Naive B cell (primary cell): ENCODE results near the gene MEGF8. TPM values are rescaled to one million over a fixed set of nuclear protein-coding genes. Genes with fewer than 3 reads are reported as not detected.

Experiments
- ATAC-seq, 2 donors: fragments of 150-1000 bp; cut with Tn5 transposase; 2 replicates each; pipeline ENCODE4 v1.10.0; 2021; ENCODE audit warnings: low read depth in 2 of 2, mild to moderate bottlenecking in 2 of 2, moderate library complexity in 2 of 2
- DNase-seq: peaks from one replicate; pipeline ENCODE4 v3.0.0; 2022
- H3K27ac Mint-ChIP-seq, 6 donors: one replicate each; pipeline ENCODE4 v1.8.0; 2020 to 2022; ENCODE audit warnings: mild to moderate bottlenecking in 6 of 6, mixed read lengths in 6 of 6, moderate library complexity in 5 of 6, inconsistent platforms in 2 of 6
- H3K27me3 Mint-ChIP-seq, 3 donors: one replicate each; pipeline ENCODE4 v1.8.0; 2021 to 2022; ENCODE audit warnings: mixed read lengths in 3 of 3, mild to moderate bottlenecking in 1 of 3
- H3K36me3 Mint-ChIP-seq, 2 donors: one replicate each; pipeline ENCODE4 v1.8.0; 2020 to 2022; ENCODE audit warnings: mixed read lengths in 2 of 2, inconsistent platforms in 1 of 2, mild to moderate bottlenecking in 1 of 2
- H3K4me1 Mint-ChIP-seq, 3 donors: one replicate each; pipeline ENCODE4 v1.8.0; 2020 to 2022; ENCODE audit warnings: mixed read lengths in 3 of 3, inconsistent platforms in 1 of 3, mild to moderate bottlenecking in 1 of 3, moderate library complexity in 1 of 3
- H3K4me3 Mint-ChIP-seq, 8 donors: one replicate each; pipeline ENCODE4 v1.8.0; 2020 to 2022; ENCODE audit warnings: mild to moderate bottlenecking in 8 of 8, mixed read lengths in 8 of 8, moderate library complexity in 8 of 8, inconsistent platforms in 2 of 8
- H3K9me3 Mint-ChIP-seq, 7 donors: one replicate each; pipeline ENCODE4 v1.8.0; 2020 to 2022; ENCODE audit warnings: mixed read lengths in 7 of 7, mild to moderate bottlenecking in 5 of 7, inconsistent platforms in 2 of 7, moderate library complexity in 1 of 7
- polyA plus RNA-seq, 6 donors: library from polyadenylated mRNA; unstranded; fragments of 300-500 nt; fragmentation: Illumina TruSeq; gene quantifications; one replicate each; pipeline ENCODE4 v1.2.3, GENCODE V29; 2021; ENCODE audit warnings: low read depth in 6 of 6

Gene MEGF8, protein sequence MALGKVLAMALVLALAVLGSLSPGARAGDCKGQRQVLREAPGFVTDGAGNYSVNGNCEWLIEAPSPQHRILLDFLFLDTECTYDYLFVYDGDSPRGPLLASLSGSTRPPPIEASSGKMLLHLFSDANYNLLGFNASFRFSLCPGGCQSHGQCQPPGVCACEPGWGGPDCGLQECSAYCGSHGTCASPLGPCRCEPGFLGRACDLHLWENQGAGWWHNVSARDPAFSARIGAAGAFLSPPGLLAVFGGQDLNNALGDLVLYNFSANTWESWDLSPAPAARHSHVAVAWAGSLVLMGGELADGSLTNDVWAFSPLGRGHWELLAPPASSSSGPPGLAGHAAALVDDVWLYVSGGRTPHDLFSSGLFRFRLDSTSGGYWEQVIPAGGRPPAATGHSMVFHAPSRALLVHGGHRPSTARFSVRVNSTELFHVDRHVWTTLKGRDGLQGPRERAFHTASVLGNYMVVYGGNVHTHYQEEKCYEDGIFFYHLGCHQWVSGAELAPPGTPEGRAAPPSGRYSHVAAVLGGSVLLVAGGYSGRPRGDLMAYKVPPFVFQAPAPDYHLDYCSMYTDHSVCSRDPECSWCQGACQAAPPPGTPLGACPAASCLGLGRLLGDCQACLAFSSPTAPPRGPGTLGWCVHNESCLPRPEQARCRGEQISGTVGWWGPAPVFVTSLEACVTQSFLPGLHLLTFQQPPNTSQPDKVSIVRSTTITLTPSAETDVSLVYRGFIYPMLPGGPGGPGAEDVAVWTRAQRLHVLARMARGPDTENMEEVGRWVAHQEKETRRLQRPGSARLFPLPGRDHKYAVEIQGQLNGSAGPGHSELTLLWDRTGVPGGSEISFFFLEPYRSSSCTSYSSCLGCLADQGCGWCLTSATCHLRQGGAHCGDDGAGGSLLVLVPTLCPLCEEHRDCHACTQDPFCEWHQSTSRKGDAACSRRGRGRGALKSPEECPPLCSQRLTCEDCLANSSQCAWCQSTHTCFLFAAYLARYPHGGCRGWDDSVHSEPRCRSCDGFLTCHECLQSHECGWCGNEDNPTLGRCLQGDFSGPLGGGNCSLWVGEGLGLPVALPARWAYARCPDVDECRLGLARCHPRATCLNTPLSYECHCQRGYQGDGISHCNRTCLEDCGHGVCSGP (N-terminal part only)
- 1 to 10 TPM in 1 of 6 donors, under 1 TPM in 4, not detected in 1; 0.34 to 1.5 (median 0.45) TPM for polyA plus RNA-seq

DNA sequence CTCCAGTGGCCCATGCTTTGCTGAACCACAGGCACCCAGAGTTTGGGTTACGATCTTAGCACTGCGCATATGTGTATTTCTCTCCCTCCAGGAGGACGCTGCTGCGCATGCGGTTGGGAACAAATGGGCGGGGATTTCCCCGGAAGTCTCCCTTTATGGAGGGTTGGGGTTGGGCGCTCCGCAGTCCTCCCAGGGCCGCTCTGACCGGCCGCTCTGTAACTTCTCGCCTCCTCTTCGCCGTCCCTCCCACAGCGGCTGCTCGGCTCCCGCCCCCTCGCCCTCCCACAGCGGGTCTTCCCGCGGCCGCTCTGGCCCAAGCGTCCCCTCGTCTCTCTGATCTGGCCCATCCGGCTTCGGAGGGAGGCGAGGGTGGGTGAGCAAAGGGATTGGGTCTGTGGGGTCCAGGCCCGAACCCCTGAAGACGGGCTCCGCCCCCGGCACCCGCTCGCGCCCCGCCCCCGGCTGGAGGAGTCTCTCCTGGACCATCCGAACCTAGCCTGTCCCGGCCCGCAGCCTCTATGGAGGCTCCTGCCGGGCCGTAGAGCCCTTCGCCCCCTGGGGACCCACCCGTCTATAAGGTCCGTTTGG lies at the start of gene MEGF8:
TSS of gene MEGF8 (plus strand) at position 328 of the 588 bp plus-strand sequence. CDS start 609 bp downstream, outside the sequence.
- ATAC-seq (peak; percentile 87 to 89), DNase-seq (peak; percentile 97)
- H3K9me3 Mint-ChIP-seq: no peaks in the 10 kb centered on the region
- H3K4me1 Mint-ChIP-seq: peaks cover 25 to 51% (median 41%) of the 10 kb centered on the region in 3 donors
- peak within 1 kb of the TSS; percentile 58 to 91 (median 82) for H3K27ac Mint-ChIP-seq
- peak within 1 kb of the TSS; percentile 90 to 98 (median 96) for H3K4me3 Mint-ChIP-seq
- peaks cover 15 to 18% (median 16%) of the 10 kb centered on the region in 3 donors for H3K27me3 Mint-ChIP-seq
- peaks cover 4 to 6% of the 10 kb centered on the region in 2 donors for H3K36me3 Mint-ChIP-seq

GRCh38 chr19:42276284-42276683 lies 49.2 kb upstream of the MEGF8 start:
- Mint-ChIP-seq H3K36me3 (no peaks in the 10 kb centered on the region), H3K9me3 (no peaks in the 10 kb centered on the region), H3K4me3 (peak overlapping the region in 3 of 8 donors; percentile 32 to 69 (median 67)), H3K27me3 (no peaks in the 10 kb centered on the region), H3K4me1 (peaks cover 33 to 54% (median 33%) of the 10 kb centered on the region in 3 donors), H3K27ac (peak overlapping the region in 2 of 6 donors; percentile 61 to 78)
- DNase-seq: no peak
- no peak for ATAC-seq

GRCh38 chr19:42276821-42277220 lies 48.6 kb upstream of the MEGF8 start:
- Mint-ChIP-seq H3K9me3 (no peaks in the 10 kb centered on the region), H3K36me3 (no peaks in the 10 kb centered on the region), H3K27ac (peak overlapping the region in 1 of 6 donors; percentile 53), H3K4me3 (peak overlapping the region in 1 of 8 donors; percentile 69), H3K27me3 (no peaks in the 10 kb centered on the region), H3K4me1 (peaks cover 32 to 54% (median 35%) of the 10 kb centered on the region in 3 donors)
- no peak for DNase-seq
- ATAC-seq: no peak

DNA sequence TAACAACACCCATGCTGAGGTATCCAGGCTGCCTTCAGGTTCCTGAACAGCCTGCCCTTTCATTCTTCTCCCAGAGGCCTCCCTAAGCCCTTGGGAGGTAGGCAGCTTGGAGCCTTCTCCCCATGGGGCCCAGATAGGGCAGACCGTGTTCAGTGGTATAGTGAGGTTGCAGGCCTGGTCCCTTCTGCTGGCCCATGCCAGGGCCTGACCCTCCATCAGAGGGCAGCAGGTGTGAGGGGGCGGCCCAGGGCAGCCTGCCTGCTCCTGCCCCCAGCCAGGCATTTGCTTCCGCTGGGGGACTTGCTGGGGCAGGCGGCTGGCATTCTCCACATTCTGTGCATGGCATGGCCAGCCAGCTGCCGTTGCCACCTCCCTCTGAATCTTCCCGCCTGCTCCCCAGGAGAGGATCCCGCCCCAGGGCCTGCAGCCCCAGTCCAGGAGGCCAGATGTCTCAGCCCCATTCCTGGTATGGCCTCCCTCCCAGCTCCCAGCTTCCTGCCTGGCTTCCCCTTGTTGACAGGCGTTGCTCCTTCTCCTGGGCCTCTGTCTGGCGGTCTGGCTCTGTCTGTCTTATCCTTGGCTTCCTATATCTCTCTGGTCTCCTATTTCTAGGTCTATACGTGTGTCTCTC lies 47.5 kb upstream of the MEGF8 start:
- Mint-ChIP-seq H3K27ac (peak overlapping the region in 3 of 6 donors; percentile 5 to 86 (median 54)), H3K9me3 (no peaks in the 10 kb centered on the region), H3K27me3 (no peaks in the 10 kb centered on the region), H3K4me1 (peaks cover 38 to 63% (median 43%) of the 10 kb centered on the region in 3 donors), H3K4me3 (no peak overlapping the region), H3K36me3 (no peaks in the 10 kb centered on the region)
- DNase-seq (no peak), ATAC-seq (no peak)

GRCh38 chr19:42278452-42279154 lies 46.8 kb upstream of the MEGF8 start:
- ATAC-seq (no peak), DNase-seq (no peak)
- H3K4me1 Mint-ChIP-seq: peaks cover 38 to 63% (median 43%) of the 10 kb centered on the region in 3 donors
- no peaks in the 10 kb centered on the region for H3K36me3 Mint-ChIP-seq
- H3K4me3 Mint-ChIP-seq: peak overlapping the region in 7 of 8 donors; percentile 84 to 95 (median 91)
- no peaks in the 10 kb centered on the region for H3K27me3 Mint-ChIP-seq
- peak overlapping the region in 5 of 6 donors; percentile 15 to 98 (median 54) for H3K27ac Mint-ChIP-seq
- no peaks in the 10 kb centered on the region for H3K9me3 Mint-ChIP-seq

DNA sequence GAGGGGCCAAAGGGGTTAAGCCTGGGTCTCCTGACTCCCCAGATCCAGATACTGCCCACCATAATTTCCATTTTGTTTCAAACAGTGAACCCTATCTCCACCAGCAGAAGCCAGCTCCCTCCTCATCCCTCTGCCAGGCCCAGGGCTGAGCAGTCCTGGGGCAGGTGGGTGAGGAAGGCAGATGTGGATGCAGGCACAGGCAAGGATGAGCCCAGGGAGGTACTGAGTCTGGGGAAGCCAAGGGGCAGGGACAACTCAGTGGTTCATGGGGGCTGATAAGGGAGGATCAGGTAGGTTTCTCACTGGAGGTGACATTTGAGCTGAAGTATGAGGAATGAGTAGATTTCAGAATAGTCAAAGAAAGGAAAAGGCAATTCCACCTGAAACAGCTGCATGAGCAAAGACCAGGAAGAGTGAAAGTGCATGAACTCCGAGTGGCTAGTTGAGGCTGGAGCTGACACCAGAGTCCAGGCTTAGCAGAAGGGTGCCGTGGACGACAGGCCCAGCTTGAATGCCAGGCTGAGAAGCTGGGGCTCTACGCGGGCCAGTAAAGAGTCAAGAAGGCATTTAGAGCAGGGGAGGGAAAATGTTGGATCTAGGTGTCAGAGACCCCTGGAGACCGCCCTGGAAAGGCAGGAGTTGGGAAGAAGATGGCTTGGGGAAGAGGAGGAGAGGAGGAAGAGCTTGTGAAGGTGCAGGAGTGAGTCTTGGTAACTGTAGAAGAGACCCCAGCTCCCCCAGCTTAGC lies 46.1 kb upstream of the MEGF8 start:
- ATAC-seq (no peak), DNase-seq (no peak)
- Mint-ChIP-seq H3K27ac (peak overlapping the region in 5 of 6 donors; percentile 81 to 98 (median 92)), H3K4me3 (peak overlapping the region in 7 of 8 donors; percentile 84 to 95 (median 91)), H3K4me1 (peaks cover 38 to 59% (median 43%) of the 10 kb centered on the region in 3 donors), H3K9me3 (no peaks in the 10 kb centered on the region), H3K36me3 (no peaks in the 10 kb centered on the region), H3K27me3 (no peaks in the 10 kb centered on the region)

- peak; percentile 32 to 37 for ATAC-seq
- Mint-ChIP-seq H3K27ac (peak overlapping the region in 5 of 6 donors; percentile 36 to 92 (median 90)), H3K4me3 (peak overlapping the region in 7 of 8 donors; percentile 84 to 95 (median 91)), H3K27me3 (no peaks in the 10 kb centered on the region), H3K36me3 (no peaks in the 10 kb centered on the region), H3K4me1 (peaks cover 44 to 59% (median 48%) of the 10 kb centered on the region in 3 donors), H3K9me3 (no peaks in the 10 kb centered on the region)
- peak; percentile 84 for DNase-seq
Observed at GRCh38 chr19:42279902-42280814, 45.3 kb upstream of the MEGF8 start.

DNA sequence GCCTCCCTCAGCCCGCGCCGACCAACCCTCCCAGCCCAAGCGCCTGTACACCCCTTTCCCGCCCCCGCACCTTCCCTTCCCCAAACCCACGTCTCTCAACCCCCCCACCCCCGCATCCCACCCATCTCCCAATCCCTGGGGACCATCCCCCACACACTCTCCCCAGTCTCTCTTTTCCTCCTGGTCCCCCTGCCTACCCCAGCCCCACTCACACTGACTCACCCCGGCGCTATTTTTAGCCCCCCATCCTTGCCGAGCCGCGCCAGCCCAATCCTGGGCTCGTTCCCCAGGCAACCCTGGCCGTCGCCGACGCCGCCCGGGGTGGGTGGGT lies 44.7 kb upstream of the MEGF8 start:
- DNase-seq: no peak
- no peak for ATAC-seq

GRCh38 chr19:42281146-42281826 lies 44.1 kb upstream of the MEGF8 start:
- no peak for ATAC-seq
- no peak for DNase-seq
- peak overlapping the region in 6 of 8 donors; percentile 62 to 88 (median 80) for H3K4me3 Mint-ChIP-seq
- H3K27ac Mint-ChIP-seq: peak overlapping the region in 5 of 6 donors; percentile 65 to 95 (median 90)
- peaks cover 46 to 63% (median 51%) of the 10 kb centered on the region in 3 donors for H3K4me1 Mint-ChIP-seq
- no peaks in the 10 kb centered on the region for H3K36me3 Mint-ChIP-seq
- no peaks in the 10 kb centered on the region for H3K9me3 Mint-ChIP-seq
- no peaks in the 10 kb centered on the region for H3K27me3 Mint-ChIP-seq

More for the DNA sequence above, 44.7 kb upstream of the MEGF8 start:
- Mint-ChIP-seq H3K27me3 (no peaks in the 10 kb centered on the region), H3K9me3 (no peaks in the 10 kb centered on the region), H3K27ac (peak overlapping the region in 1 of 6 donors; percentile 38), H3K4me3 (peak overlapping the region in 4 of 8 donors; percentile 5 to 88 (median 84)), H3K36me3 (no peaks in the 10 kb centered on the region), H3K4me1 (peaks cover 46 to 63% (median 51%) of the 10 kb centered on the region in 3 donors)
